ENCODE results near the gene LDLRAP1. TPM values are rescaled to one million over a fixed set of nuclear protein-coding genes. Genes with fewer than 3 reads are reported as not detected.

Gene LDLRAP1
- total and polyA plus RNA-seq, 11 donors = 9.0 to 17.4 (median 13.3) TPM

- intact Hi-C loops (cut with DNase I) = loop anchor here in 1 of 10 donors (10.0 kb wide), 1 partner anchor 150 kb away; no protein-coding TSS in a partner anchor
- TF ChIP-seq POLR2A (IDR thresholded peaks at IDR 0.05) = no peak
- no peak for TF ChIP-seq CTCF (IDR thresholded peaks at IDR 0.05)
Observed at GRCh38 chr1:25544243-25544764, 898 bp downstream of the LDLRAP1 start.

GRCh38 chr1:25544819-25545218 lies 1.4 kb downstream of the LDLRAP1 start:
- intact Hi-C loops (cut with DNase I) = loop anchor here in 2 of 10 donors (5.0 to 10.0 kb wide), 2 partner anchors 67 to 150 kb away; no protein-coding TSS in a partner anchor
- WGBS, 4 donors = 42 to 51% (median 44%) methylated on average over 6 of the region's 6 CpGs
- Histone ChIP-seq H3K9me3 (no peaks in the 10 kb centered on the region), H3K36me3 (no peaks in the 10 kb centered on the region), H3K4me3 (peak overlapping the region in 11 of 12 donors; percentile 82 to 99 (median 94)), H3K27ac (peak overlapping the region in 10 of 12 donors; percentile 84 to 96 (median 88)), H3K27me3 (no peaks in the 10 kb centered on the region), H3K4me1 (peaks cover 11 to 60% (median 45%) of the 10 kb centered on the region in 12 donors)
- ATAC-seq (peak; percentile 11 to 52 (median 42)), DNase-seq (peak in 4 of 5 donors; percentile 49 to 76 (median 56))
- peak in 1 of 2 donors; percentile 13 for TF ChIP-seq POLR2A (IDR thresholded peaks at IDR 0.05)
- TF ChIP-seq CTCF (IDR thresholded peaks at IDR 0.05) = no peak

More at GRCh38 chr1:25544243-25544764, 898 bp downstream of the LDLRAP1 start:
- Histone ChIP-seq H3K4me3 (peak overlapping the region; percentile 82 to 99 (median 94)), H3K27me3 (no peaks in the 10 kb centered on the region), H3K9me3 (no peaks in the 10 kb centered on the region), H3K4me1 (peaks cover 8 to 55% (median 40%) of the 10 kb centered on the region in 12 donors), H3K36me3 (no peaks in the 10 kb centered on the region), H3K27ac (peak overlapping the region; percentile 43 to 96 (median 88))
- DNase-seq = no peak
- ATAC-seq = peak in 1 of 4 donors; percentile 7
- 7 to 16% (median 12%) methylated on average over 10 to 25 of the region's 25 CpGs for WGBS, 4 donors

- H3K4me1 ChIP-seq = peaks cover 11 to 70% (median 55%) of the 10 kb centered on the region in 12 donors
- H3K4me3 ChIP-seq = peak overlapping the region in 2 of 12 donors; percentile 92 to 95
- no peak for ATAC-seq
- intact Hi-C loops (cut with DNase I) = loop anchor here in 2 of 10 donors (5.0 to 10.0 kb wide), 2 partner anchors 67 to 149 kb away; no protein-coding TSS in a partner anchor
- H3K36me3 ChIP-seq = no peaks in the 10 kb centered on the region
- H3K27ac ChIP-seq = peak overlapping the region in 3 of 12 donors; percentile 2 to 94 (median 87)
- H3K9me3 ChIP-seq = no peaks in the 10 kb centered on the region
- TF ChIP-seq CTCF (IDR thresholded peaks at IDR 0.05) (no peak), POLR2A (IDR thresholded peaks at IDR 0.05) (no peak)
- DNase-seq = peak in 2 of 5 donors; percentile 17 to 44
- no peaks in the 10 kb centered on the region for H3K27me3 ChIP-seq
- whole genome bisulfite sequencing, 4 donors = 77 to 94% (median 87%) methylated on average over 3 of the region's 3 CpGs
Observed at GRCh38 chr1:25545767-25546166, 2.4 kb downstream of the LDLRAP1 start.

- intact Hi-C loops (cut with DNase I) = loop anchor here in 2 of 10 donors (5.0 to 10.0 kb wide), 2 partner anchors 66 to 149 kb away; no protein-coding TSS in a partner anchor
- WGBS, 4 donors = 67 to 92% (median 84%) methylated on average over 1 of the region's 1 CpG
- Histone ChIP-seq H3K4me1 (peaks cover 11 to 74% (median 59%) of the 10 kb centered on the region in 12 donors), H3K36me3 (no peaks in the 10 kb centered on the region), H3K9me3 (no peaks in the 10 kb centered on the region), H3K27ac (peak overlapping the region in 2 of 12 donors; percentile 12 to 94), H3K4me3 (no peak overlapping the region), H3K27me3 (no peaks in the 10 kb centered on the region)
- TF ChIP-seq POLR2A (IDR thresholded peaks at IDR 0.05) = no peak
- no peak for TF ChIP-seq CTCF (IDR thresholded peaks at IDR 0.05)
- peak in 1 of 5 donors; percentile 18 for DNase-seq
- no peak for ATAC-seq
Observed at GRCh38 chr1:25546193-25546592, 2.8 kb downstream of the LDLRAP1 start.

Data from heart left ventricle (tissue), 16 donors.